ENCODE measurements around the gene ATG12.

DNA sequence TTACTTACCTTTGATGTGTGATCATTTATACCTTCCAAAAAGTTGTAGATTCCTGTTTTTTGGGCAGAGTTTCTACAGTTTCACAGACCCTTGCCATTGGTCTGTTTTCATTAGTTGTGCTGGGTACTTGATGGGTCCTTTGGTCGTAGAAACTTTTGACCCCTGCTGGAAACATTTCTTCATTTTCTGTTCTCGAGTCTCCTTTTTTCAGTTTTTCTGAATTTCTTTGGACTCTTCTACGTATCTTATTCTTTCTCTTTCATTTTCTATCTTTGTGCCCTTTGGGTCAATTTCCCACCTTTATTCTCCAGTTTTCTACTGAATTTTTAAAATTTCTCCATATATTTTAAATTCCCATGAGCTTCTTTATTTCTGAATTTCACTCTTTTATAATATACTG is 17.0 kb upstream of the ATG12 start:
- TF ChIP-seq, protein P1, sequence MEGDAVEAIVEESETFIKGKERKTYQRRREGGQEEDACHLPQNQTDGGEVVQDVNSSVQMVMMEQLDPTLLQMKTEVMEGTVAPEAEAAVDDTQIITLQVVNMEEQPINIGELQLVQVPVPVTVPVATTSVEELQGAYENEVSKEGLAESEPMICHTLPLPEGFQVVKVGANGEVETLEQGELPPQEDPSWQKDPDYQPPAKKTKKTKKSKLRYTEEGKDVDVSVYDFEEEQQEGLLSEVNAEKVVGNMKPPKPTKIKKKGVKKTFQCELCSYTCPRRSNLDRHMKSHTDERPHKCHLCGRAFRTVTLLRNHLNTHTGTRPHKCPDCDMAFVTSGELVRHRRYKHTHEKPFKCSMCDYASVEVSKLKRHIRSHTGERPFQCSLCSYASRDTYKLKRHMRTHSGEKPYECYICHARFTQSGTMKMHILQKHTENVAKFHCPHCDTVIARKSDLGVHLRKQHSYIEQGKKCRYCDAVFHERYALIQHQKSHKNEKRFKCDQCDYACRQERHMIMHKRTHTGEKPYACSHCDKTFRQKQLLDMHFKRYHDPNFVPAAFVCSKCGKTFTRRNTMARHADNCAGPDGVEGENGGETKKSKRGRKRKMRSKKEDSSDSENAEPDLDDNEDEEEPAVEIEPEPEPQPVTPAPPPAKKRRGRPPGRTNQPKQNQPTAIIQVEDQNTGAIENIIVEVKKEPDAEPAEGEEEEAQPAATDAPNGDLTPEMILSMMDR (IDR thresholded peaks at IDR 0.05), result no peak
- TF ChIP-seq POLR2A (IDR thresholded peaks at IDR 0.05), result no peak
